H9 (cell line): Measurements from ENCODE around the gene SLMAP. TPM values are rescaled to one million over a fixed set of nuclear protein-coding genes. Genes with fewer than 3 reads are reported as not detected.

ENCODE experiments used
- DNase-seq: peaks from one replicate; pipeline ENCODE4 v3.0.0-alpha.2; 2017
- H2AFZ ChIP-seq: one replicate; pipeline ENCODE4 v1.6.1; 2013; ENCODE audit warnings: mild to moderate bottlenecking, low read length, control low read depth, moderate library complexity
- H2AK5ac ChIP-seq: 2 replicates; pipeline ENCODE4 v1.6.1; 2013; ENCODE audit warnings: low read length, control low read depth, mixed read lengths; ENCODE audit not compliant: insufficient read length
- H2BK120ac ChIP-seq: one replicate; pipeline ENCODE4 v1.6.1; 2013; ENCODE audit warnings: low read depth, mild to moderate bottlenecking, low read length, control low read depth, inconsistent platforms; ENCODE audit not compliant: poor library complexity, severe bottlenecking
- H2BK12ac ChIP-seq: 2 replicates; pipeline ENCODE4 v1.6.1; 2013; ENCODE audit warnings: low read length, control low read depth, mixed read lengths, low read depth; ENCODE audit not compliant: insufficient read length
- H2BK15ac ChIP-seq: 2 replicates; pipeline ENCODE4 v1.6.1; 2013; ENCODE audit warnings: low read depth, low read length, control low read depth
- H2BK20ac ChIP-seq: one replicate; pipeline ENCODE4 v1.6.1; 2013; ENCODE audit warnings: low read depth, mild to moderate bottlenecking, low read length, control low read depth, inconsistent platforms; ENCODE audit not compliant: poor library complexity, severe bottlenecking
- H2BK5ac ChIP-seq: 2 replicates; pipeline ENCODE4 v1.6.1; 2013; ENCODE audit warnings: low read length, control low read depth, mixed read lengths; ENCODE audit not compliant: insufficient read length
- H3K14ac ChIP-seq: 2 replicates; pipeline ENCODE4 v1.6.1; 2013; ENCODE audit warnings: low read length, control low read depth; ENCODE audit not compliant: insufficient read depth
- H3K18ac ChIP-seq: 2 replicates; pipeline ENCODE4 v1.6.1; 2013; ENCODE audit warnings: low read depth, mild to moderate bottlenecking, mixed read lengths, low read length, control low read depth; ENCODE audit not compliant: insufficient read length
- H3K23ac ChIP-seq: 2 replicates; pipeline ENCODE4 v1.6.1; 2013; ENCODE audit warnings: low read length, control low read depth, mixed read lengths, low read depth; ENCODE audit not compliant: insufficient read length
- H3K23me2 ChIP-seq: 2 replicates; pipeline ENCODE4 v1.6.1; 2013; ENCODE audit warnings: low read depth, mild to moderate bottlenecking, mixed read lengths, low read length, control low read depth; ENCODE audit not compliant: insufficient read length, poor library complexity, severe bottlenecking
- H3K27ac ChIP-seq: 2 replicates; pipeline ENCODE4 v1.5.1; 2013; ENCODE audit warnings: low read length, control low read depth, mixed read lengths, low read depth; ENCODE audit not compliant: insufficient read length
- H3K27me3 ChIP-seq: 2 replicates; pipeline ENCODE4 v1.6.1; 2013; ENCODE audit warnings: low read length, control low read depth, inconsistent platforms; ENCODE audit not compliant: insufficient read depth
- H3K4ac ChIP-seq: 2 replicates; pipeline ENCODE4 v1.6.1; 2013; ENCODE audit warnings: low read depth, mild to moderate bottlenecking, control low read depth, inconsistent platforms, low read length, moderate library complexity
- H3K4me1 ChIP-seq: 2 replicates; pipeline ENCODE4 v1.6.1; 2013; ENCODE audit warnings: low read length, control low read depth, inconsistent platforms; ENCODE audit not compliant: insufficient read depth
- H3K4me2 ChIP-seq: 2 replicates; pipeline ENCODE4 v1.6.1; 2013; ENCODE audit warnings: low read length, control low read depth, mixed read lengths; ENCODE audit not compliant: insufficient read length, insufficient read depth
- H3K56ac ChIP-seq: 2 replicates; pipeline ENCODE4 v1.6.1; 2013; ENCODE audit warnings: low read depth, mild to moderate bottlenecking, mixed read lengths, low read length, control low read depth; ENCODE audit not compliant: insufficient read length
- H3K79me1 ChIP-seq: 2 replicates; pipeline ENCODE4 v1.6.1; 2013; ENCODE audit warnings: low read depth, mild to moderate bottlenecking, moderate library complexity, low read length, control low read depth, inconsistent platforms; ENCODE audit not compliant: insufficient read depth, poor library complexity, severe bottlenecking
- H3K79me2 ChIP-seq: 2 replicates; pipeline ENCODE4 v1.6.1; 2013; ENCODE audit warnings: low read length, control low read depth, inconsistent platforms; ENCODE audit not compliant: insufficient read depth
- H3K9ac ChIP-seq: 2 replicates; pipeline ENCODE4 v1.6.1; 2013; ENCODE audit warnings: low read length, control low read depth, mixed read lengths; ENCODE audit not compliant: insufficient read length; ENCODE audit errors: extremely low read depth
- H3K9me3 ChIP-seq: one replicate; pipeline ENCODE4 v1.6.1; 2013; ENCODE audit warnings: low read depth, low read length, inconsistent platforms; ENCODE audit not compliant: control insufficient read depth
- H3T11ph ChIP-seq: one replicate; pipeline ENCODE4 v1.6.1; 2013; ENCODE audit warnings: mild to moderate bottlenecking, low read length, control low read depth, inconsistent platforms
- H4K20me1 ChIP-seq: one replicate; pipeline ENCODE4 v1.6.1; 2013; ENCODE audit not compliant: control insufficient read depth, insufficient read length, insufficient read depth
- H4K5ac ChIP-seq: 2 replicates; pipeline ENCODE4 v1.6.1; 2013; ENCODE audit warnings: low read depth, mild to moderate bottlenecking, mixed read lengths, low read length, control low read depth; ENCODE audit not compliant: insufficient read length
- H4K8ac ChIP-seq: replicated peaks from 2 replicates; pipeline ENCODE4 v1.6.1; 2013; ENCODE audit warnings: low read length, control low read depth, mixed read lengths, low read depth; ENCODE audit not compliant: insufficient read length
- H4K91ac ChIP-seq: 2 replicates; pipeline ENCODE4 v1.6.1; 2013; ENCODE audit warnings: low read depth, mild to moderate bottlenecking, moderate library complexity, mixed read lengths, low read length, control low read depth; ENCODE audit not compliant: insufficient read length
- H3K27ac Mint-ChIP-seq, 3 experiments: 2 replicates in 2 of 3; 3 replicates in 1 of 3; pipeline ENCODE4 v1.8.0; 2020 to 2021; ENCODE audit warnings: mixed read lengths in 3 of 3, mild to moderate bottlenecking in 1 of 3, moderate library complexity in 1 of 3
- H3K27me3 Mint-ChIP-seq: 2 replicates; pipeline ENCODE4 v1.8.0; 2021; ENCODE audit warnings: low read depth, mild to moderate bottlenecking, moderate library complexity, mixed read lengths
- H3K36me3 Mint-ChIP-seq, 3 experiments: 2 replicates in 2 of 3; 3 replicates in 1 of 3; pipeline ENCODE4 v1.8.0; 2020 to 2021; ENCODE audit warnings: low read depth in 3 of 3, mixed read lengths in 3 of 3; ENCODE audit not compliant: insufficient read depth in 1 of 3
- H3K4me1 Mint-ChIP-seq, 2 experiments: 2 replicates each; pipeline ENCODE4 v1.8.0; 2020; ENCODE audit warnings: mixed read lengths in 2 of 2
- H3K4me3 Mint-ChIP-seq, 2 experiments: 2 replicates in 1 of 2; 3 replicates in 1 of 2; pipeline ENCODE4 v1.8.0; 2020 to 2021; ENCODE audit warnings: mild to moderate bottlenecking in 2 of 2, mixed read lengths in 2 of 2, moderate library complexity in 1 of 2
- H3K9me3 Mint-ChIP-seq, 2 experiments: 2 replicates in 1 of 2; 3 replicates in 1 of 2; pipeline ENCODE4 v1.8.0; 2020; ENCODE audit warnings: mild to moderate bottlenecking in 2 of 2, mixed read lengths in 2 of 2, moderate library complexity in 1 of 2
- CTCF ChIP-seq: fragments of 200-600 bp; sonication (generic); conservative IDR thresholded peaks from 3 replicates; pipeline ENCODE4 v1.8.0; 2021; ENCODE audit warnings: antibody characterized with exemption, mild to moderate bottlenecking
- WGBS: extraction: QIAGEN DNeasy Blood & Tissue Kit; methylation state at CpG from one replicate; pipeline ENCODE4 v1.1.7; 2013; ENCODE audit warnings: missing lambda C conversion rate, low lambda C conversion rate, mixed read lengths; ENCODE audit not compliant: insufficient read length; ENCODE audit errors: extremely low coverage; 5-methylcytosine and 5-hydroxymethylcytosine counted together
- total RNA-seq: library from RNA; stranded (reverse); gene quantifications from 2 replicates; pipeline ENCODE4 v1.2.1, GENCODE V29; 2021

The SLMAP gene
- total RNA-seq, 1 experiment from 2014 or later = 65.1 TPM

GRCh38 chr3:57737840-57738239 lies 18.3 kb upstream of the SLMAP start:
- no peak for TF ChIP-seq CTCF
- no peaks in the 10 kb centered on the region for H3K4me1 ChIP-seq
- no peak overlapping the region for H2BK15ac ChIP-seq
- no peak overlapping the region for H3T11ph ChIP-seq
- no peak overlapping the region for H4K5ac ChIP-seq
- no CpG with 5 or more reads among the region's 7 CpGs for WGBS
- H4K91ac ChIP-seq = no peak overlapping the region
- no peak overlapping the region for H3K4me3 Mint-ChIP-seq
- no peak overlapping the region for H3K23ac ChIP-seq
- no peak overlapping the region for H3K9ac ChIP-seq
- H3K14ac ChIP-seq = no peak overlapping the region
- H3K79me2 ChIP-seq = no peaks in the 10 kb centered on the region
- H2BK5ac ChIP-seq = no peak overlapping the region
- no peak for DNase-seq
- H2BK120ac ChIP-seq = no peak overlapping the region
- H3K56ac ChIP-seq = no peak overlapping the region
- H2AFZ ChIP-seq = no peak overlapping the region
- H3K18ac ChIP-seq = no peak overlapping the region
- H3K23me2 ChIP-seq = no peaks in the 10 kb centered on the region
- H3K9me3 Mint-ChIP-seq = no peaks in the 10 kb centered on the region
- H3K4me2 ChIP-seq = no peak overlapping the region
- H4K20me1 ChIP-seq = no peaks in the 10 kb centered on the region
- H3K4ac ChIP-seq = no peak overlapping the region
- no peak overlapping the region for H3K27ac Mint-ChIP-seq
- H3K27me3 ChIP-seq = no peaks in the 10 kb centered on the region
- no peaks in the 10 kb centered on the region for H3K79me1 ChIP-seq
- H4K8ac ChIP-seq = no peak overlapping the region
- H3K27me3 Mint-ChIP-seq = no peaks in the 10 kb centered on the region
- no peak overlapping the region for H2AK5ac ChIP-seq
- H2BK20ac ChIP-seq = no peak overlapping the region
- no peaks in the 10 kb centered on the region for H3K36me3 Mint-ChIP-seq
- H3K4me1 Mint-ChIP-seq = no peaks in the 10 kb centered on the region
- no peak overlapping the region for H2BK12ac ChIP-seq
- no peaks in the 10 kb centered on the region for H3K9me3 ChIP-seq
- no peak overlapping the region for H3K27ac ChIP-seq
